Astrocyte (in vitro differentiated cells and primary cell): ENCODE data around the gene INTS7. TPM values are rescaled to one million over a fixed set of nuclear protein-coding genes. Genes with fewer than 3 reads are reported as not detected.

Source experiments
- DNase-seq: peaks from one replicate; pipeline ENCODE4 v3.0.0-alpha.2; 2010; ENCODE audit warnings: low read depth
- FAIRE-seq: peaks from 2 replicates; lab custom pipeline; 2011; peaks lifted over from hg19 to GRCh38; lab: Jason Lieb, UNC
- H2AFZ ChIP-seq: 2 replicates; pipeline ENCODE4 v1.6.0; 2012; ENCODE audit warnings: low read depth, low read length, inconsistent platforms
- H3K27ac ChIP-seq: 2 replicates; pipeline ENCODE4 v1.5.1; 2011; ENCODE audit warnings: low read depth, low read length, inconsistent platforms
- H3K27me3 ChIP-seq: 2 replicates; pipeline ENCODE4 v1.6.0; 2011; ENCODE audit warnings: low read length, inconsistent platforms; ENCODE audit not compliant: insufficient read depth
- H3K36me3 ChIP-seq: 2 replicates; pipeline ENCODE4 v1.5.1; 2011; ENCODE audit warnings: low read length, inconsistent platforms; ENCODE audit not compliant: insufficient read depth
- H3K4me1 ChIP-seq: 2 replicates; pipeline ENCODE4 v1.5.1; 2011; ENCODE audit warnings: low read length, inconsistent platforms; ENCODE audit not compliant: insufficient read depth
- H3K4me2 ChIP-seq: 2 replicates; pipeline ENCODE4 v1.6.0; 2012; ENCODE audit warnings: low read length, inconsistent platforms
- H3K4me3 ChIP-seq: 2 replicates; pipeline ENCODE4 v1.5.1; 2011; ENCODE audit warnings: low read depth, mild to moderate bottlenecking, low read length, inconsistent platforms; ENCODE audit not compliant: insufficient read depth
- H3K79me2 ChIP-seq: 2 replicates; pipeline ENCODE4 v1.6.0; 2012; ENCODE audit warnings: mild to moderate bottlenecking, low read length, inconsistent platforms; ENCODE audit not compliant: insufficient read depth
- H3K9ac ChIP-seq: 2 replicates; pipeline ENCODE4 v1.6.0; 2012; ENCODE audit warnings: mild to moderate bottlenecking, low read length, inconsistent platforms
- H3K9me3 ChIP-seq: 2 replicates; pipeline ENCODE4 v1.5.1; 2012; ENCODE audit warnings: low read depth, mild to moderate bottlenecking, low read length, inconsistent platforms; ENCODE audit not compliant: insufficient read depth
- H4K20me1 ChIP-seq: 2 replicates; pipeline ENCODE4 v1.6.0; 2012; ENCODE audit warnings: low read length, inconsistent platforms; ENCODE audit not compliant: insufficient read depth
- H3K27ac Mint-ChIP-seq: one replicate; pipeline ENCODE4 v1.8.0; 2021; ENCODE audit warnings: mild to moderate bottlenecking, mixed read lengths; ENCODE audit not compliant: unreplicated experiment
- H3K27me3 Mint-ChIP-seq: one replicate; pipeline ENCODE4 v1.8.0; 2021; ENCODE audit warnings: low read depth, mixed read lengths; ENCODE audit not compliant: unreplicated experiment
- H3K36me3 Mint-ChIP-seq: one replicate; pipeline ENCODE4 v1.8.0; 2021; ENCODE audit warnings: low read depth, mixed read lengths; ENCODE audit not compliant: unreplicated experiment
- H3K4me1 Mint-ChIP-seq: one replicate; pipeline ENCODE4 v1.8.0; 2021; ENCODE audit warnings: low read depth, mixed read lengths; ENCODE audit not compliant: unreplicated experiment
- H3K4me3 Mint-ChIP-seq: one replicate; pipeline ENCODE4 v1.8.0; 2021; ENCODE audit warnings: mild to moderate bottlenecking, moderate library complexity, mixed read lengths; ENCODE audit not compliant: unreplicated experiment
- H3K9me3 Mint-ChIP-seq: one replicate; pipeline ENCODE4 v1.8.0; 2021; ENCODE audit warnings: mild to moderate bottlenecking, mixed read lengths; ENCODE audit not compliant: unreplicated experiment
- CTCF ChIP-seq: IDR thresholded peaks from 2 replicates; pipeline ENCODE4 v1.5.1; 2011; ENCODE audit warnings: low read depth, mild to moderate bottlenecking, inconsistent platforms, low read length, moderate library complexity; ENCODE audit not compliant: insufficient read depth
- EZH2 ChIP-seq: IDR thresholded peaks from 2 replicates; pipeline ENCODE4 v1.6.1; 2012; ENCODE audit warnings: mild to moderate bottlenecking, low read length, inconsistent platforms; ENCODE audit not compliant: insufficient read depth
- total RNA-seq: library from RNA; stranded (reverse); gene quantifications from 2 replicates; pipeline ENCODE4 v1.2.1, GENCODE V29; 2021

The INTS7 gene
- total RNA-seq, 1 donor from 2014 or later: 14.7 TPM

- no peak overlapping the region for H3K27ac Mint-ChIP-seq
- Histone ChIP-seq H3K36me3 (peaks cover 8% of the 10 kb centered on the region), H4K20me1 (no peaks in the 10 kb centered on the region), H3K9me3 (no peaks in the 10 kb centered on the region), H2AFZ (no peak overlapping the region), H3K27ac (no peak overlapping the region), H3K27me3 (no peaks in the 10 kb centered on the region), H3K4me1 (no peaks in the 10 kb centered on the region), H3K9ac (no peak overlapping the region), H3K4me2 (no peak overlapping the region), H3K4me3 (no peak overlapping the region), H3K79me2 (no peaks in the 10 kb centered on the region)
- H3K4me1 Mint-ChIP-seq: peaks cover under 1% of the 10 kb centered on the region
- FAIRE-seq (no peak), DNase-seq (no peak)
- H3K9me3 Mint-ChIP-seq: no peaks in the 10 kb centered on the region
- no peaks in the 10 kb centered on the region for H3K36me3 Mint-ChIP-seq
- no peak overlapping the region for H3K4me3 Mint-ChIP-seq
- no peaks in the 10 kb centered on the region for H3K27me3 Mint-ChIP-seq
- TF ChIP-seq EZH2 (no peak), CTCF (no peak)
Measured at GRCh38 chr1:212007886-212008285, 27.5 kb downstream of the INTS7 start.

- Histone ChIP-seq H3K27me3 (no peaks in the 10 kb centered on the region), H3K79me2 (no peaks in the 10 kb centered on the region), H3K4me3 (no peak overlapping the region), H3K4me2 (no peak overlapping the region), H3K4me1 (no peaks in the 10 kb centered on the region), H4K20me1 (no peaks in the 10 kb centered on the region), H3K27ac (no peak overlapping the region), H3K36me3 (peaks cover 8% of the 10 kb centered on the region), H2AFZ (no peak overlapping the region), H3K9me3 (no peaks in the 10 kb centered on the region), H3K9ac (no peak overlapping the region)
- no peak overlapping the region for H3K27ac Mint-ChIP-seq
- TF ChIP-seq CTCF (no peak), EZH2 (no peak)
- H3K4me1 Mint-ChIP-seq: peaks cover 6% of the 10 kb centered on the region
- H3K9me3 Mint-ChIP-seq: no peaks in the 10 kb centered on the region
- FAIRE-seq (no peak), DNase-seq (no peak)
- H3K4me3 Mint-ChIP-seq: no peak overlapping the region
- H3K36me3 Mint-ChIP-seq: no peaks in the 10 kb centered on the region
- no peaks in the 10 kb centered on the region for H3K27me3 Mint-ChIP-seq
Measured at GRCh38 chr1:212007178-212007577, 28.2 kb downstream of the INTS7 start.

GRCh38 chr1:212004895-212005608 is 30.3 kb downstream of the INTS7 start:
- no peaks in the 10 kb centered on the region for H4K20me1 ChIP-seq
- no peak for DNase-seq
- H3K9me3 ChIP-seq: no peaks in the 10 kb centered on the region
- H3K27ac ChIP-seq: no peak overlapping the region
- H3K4me2 ChIP-seq: no peak overlapping the region
- FAIRE-seq: no peak
- no peak overlapping the region for H3K27ac Mint-ChIP-seq
- no peaks in the 10 kb centered on the region for H3K27me3 ChIP-seq
- H3K4me3 ChIP-seq: no peak overlapping the region
- H3K36me3 Mint-ChIP-seq: peaks cover 2% of the 10 kb centered on the region
- no peaks in the 10 kb centered on the region for H3K27me3 Mint-ChIP-seq
- peaks cover 12% of the 10 kb centered on the region for H3K36me3 ChIP-seq
- H2AFZ ChIP-seq: no peak overlapping the region
- H3K4me1 Mint-ChIP-seq: peaks cover 6% of the 10 kb centered on the region
- no peaks in the 10 kb centered on the region for H3K4me1 ChIP-seq
- no peaks in the 10 kb centered on the region for H3K9me3 Mint-ChIP-seq
- H3K9ac ChIP-seq: no peak overlapping the region
- H3K79me2 ChIP-seq: no peaks in the 10 kb centered on the region
- H3K4me3 Mint-ChIP-seq: no peak overlapping the region
- TF ChIP-seq EZH2 (no peak), CTCF (no peak)
